Ovary (tissue), 9 donors: Measurements from ENCODE around the gene AVEN. TPM values are rescaled to one million over a fixed set of nuclear protein-coding genes. Genes with fewer than 3 reads are reported as not detected.

Source experiments
- DNase-seq, 5 donors: peaks; one replicate each; pipeline ENCODE4 v3.0.0-alpha.2; 2019 to 2020
- H3K27ac ChIP-seq, 2 donors: fragments of 200-600 bp; one replicate each; pipeline versions ENCODE4 v1.5.1 to v1.8.0; 2019 to 2022
- H3K27me3 ChIP-seq: fragments of 200-600 bp; one replicate; pipeline ENCODE4 v1.8.0; 2022
- H3K36me3 ChIP-seq: fragments of 200-600 bp; sonication (generic); one replicate; pipeline ENCODE4 v1.5.1; 2019
- H3K4me1 ChIP-seq: one replicate; pipeline ENCODE4 v1.8.1; 2013; ENCODE audit warnings: mild to moderate bottlenecking, moderate library complexity; ENCODE audit not compliant: insufficient read depth
- H3K4me3 ChIP-seq: fragments of 200-600 bp; sonication (generic); one replicate; pipeline ENCODE4 v1.5.1; 2017
- H3K9me3 ChIP-seq, 2 donors: fragments of 200-600 bp in 1 of 2; sonication (generic) in 1 of 2; one replicate each; pipeline versions ENCODE4 v1.5.1 to v1.8.1; 2013 to 2019; ENCODE audit warnings: mild to moderate bottlenecking in 1 of 2, moderate library complexity in 1 of 2
- CTCF ChIP-seq, 3 donors: fragments of 450-650 bp in 2 of 3; fragments of 200-600 bp in 1 of 3; IDR thresholded peaks; one replicate each; pipeline versions ENCODE4 v1.5.1 to v1.8.0; 2016 to 2022; ENCODE audit warnings: antibody characterized with exemption in 3 of 3, mild to moderate bottlenecking in 1 of 3
- EP300 ChIP-seq: sonication (generic); formaldehyde crosslinking; IDR thresholded peaks from one replicate; pipeline ENCODE4 v1.6.1; 2017; ENCODE audit warnings: antibody characterized with exemption
- POLR2A ChIP-seq: fragments of 450-650 bp; IDR thresholded peaks from one replicate; pipeline ENCODE4 v1.6.1; 2017; ENCODE audit warnings: antibody characterized with exemption, mild to moderate bottlenecking, moderate library complexity
- WGBS, 3 donors: extraction: QIAGEN DNeasy Blood & Tissue Kit in 1 of 3; methylation state at CpG; one replicate each; pipeline versions ENCODE4 v1.1.5 to v1.1.7; 2013 to 2017; 5-methylcytosine and 5-hydroxymethylcytosine counted together
- intact Hi-C, 4 donors: fragments of 100-400 bp; cut with DNase I; formaldehyde crosslinking; loops; one replicate each; pipeline versions ENCODE4 v1.11.0 to v1.15.1; 2022 to 2023
- polyA plus RNA-seq, 2 donors: library from polyadenylated mRNA; stranded (reverse); fragments of 200-250 nt in 1 of 2; fragments of 350-450 nt in 1 of 2; fragmentation: Illumina TruSeq in 1 of 2; extraction: RNeasy Lipid Tissue Mini Kit (QIAGEN cat#74804) in 1 of 2; gene quantifications; one replicate each; pipeline ENCODE4 v1.2.3, GENCODE V29; 2013 to 2014
- total RNA-seq, 7 donors: library from RNA; depleted of rRNA in 2 of 7; stranded (reverse); fragments of >200 nt in 2 of 7; fragmentation: NEBNext Ultra II Directional in 3 of 7; extraction: Animal tissue kit (Norgen Biotek cat#: 25700) in 3 of 7; gene quantifications; one replicate each; pipeline versions ENCODE4 v1.1.0 to v1.2.4, GENCODE V29; 2016 to 2023
- donor health status: DM: no; HTN: no; CAD: no; lungs with moderate emphysema.
- donor health status: DM: no; HTN: no; CAD: no.
- donor health status: Bipolar disorder and iron deficiency.
- donor health status: DM: yes; HTN: yes; CAD: no.
- donor health status: DM: no; HTN: no; CAD: no.
- donor health status: DM: yes; HTN: yes; CAD: no.

AVEN gene
- total and polyA plus RNA-seq, 9 donors, result 9.0 to 20.9 (median 11.5) TPM

GRCh38 chr15:33852094-33852493 is 186.9 kb downstream of the AVEN start:
- WGBS, 3 donors, result 25 to 50% (median 33%) methylated on average over 1 of the region's 1 CpG
- Histone ChIP-seq H3K4me1 (no peaks in the 10 kb centered on the region), H3K9me3 (no peaks in the 10 kb centered on the region), H3K4me3 (no peak overlapping the region), H3K27ac (no peak overlapping the region), H3K27me3 (no peaks in the 10 kb centered on the region), H3K36me3 (no peaks in the 10 kb centered on the region)
- TF ChIP-seq POLR2A (no peak), EP300 (no peak), CTCF (IDR thresholded peaks at IDR 0.05) (no peak)
- intact Hi-C loops, result no loop called here
- no peak for DNase-seq

GRCh38 chr15:33851079-33851478 is 187.9 kb downstream of the AVEN start:
- WGBS, 3 donors, result 77 to 91% (median 80%) methylated on average over 1 of the region's 1 CpG
- no peak for DNase-seq
- Histone ChIP-seq H3K9me3 (no peaks in the 10 kb centered on the region), H3K27me3 (no peaks in the 10 kb centered on the region), H3K36me3 (no peaks in the 10 kb centered on the region), H3K27ac (no peak overlapping the region), H3K4me3 (no peak overlapping the region), H3K4me1 (no peaks in the 10 kb centered on the region)
- TF ChIP-seq POLR2A (no peak), EP300 (no peak), CTCF (IDR thresholded peaks at IDR 0.05) (no peak)
- intact Hi-C loops, result no loop called here

GRCh38 chr15:33848011-33848410 is 191.0 kb downstream of the AVEN start:
- intact Hi-C loops, result no loop called here
- Histone ChIP-seq H3K36me3 (no peaks in the 10 kb centered on the region), H3K27me3 (no peaks in the 10 kb centered on the region), H3K4me1 (no peaks in the 10 kb centered on the region), H3K4me3 (no peak overlapping the region), H3K27ac (no peak overlapping the region), H3K9me3 (no peaks in the 10 kb centered on the region)
- no peak for TF ChIP-seq CTCF (IDR thresholded peaks at IDR 0.05)
- TF ChIP-seq POLR2A, result no peak
- no peak for TF ChIP-seq EP300
- DNase-seq, result no peak
- 89 to 96% (median 94%) methylated on average over 3 of the region's 3 CpGs for WGBS, 3 donors

DNA sequence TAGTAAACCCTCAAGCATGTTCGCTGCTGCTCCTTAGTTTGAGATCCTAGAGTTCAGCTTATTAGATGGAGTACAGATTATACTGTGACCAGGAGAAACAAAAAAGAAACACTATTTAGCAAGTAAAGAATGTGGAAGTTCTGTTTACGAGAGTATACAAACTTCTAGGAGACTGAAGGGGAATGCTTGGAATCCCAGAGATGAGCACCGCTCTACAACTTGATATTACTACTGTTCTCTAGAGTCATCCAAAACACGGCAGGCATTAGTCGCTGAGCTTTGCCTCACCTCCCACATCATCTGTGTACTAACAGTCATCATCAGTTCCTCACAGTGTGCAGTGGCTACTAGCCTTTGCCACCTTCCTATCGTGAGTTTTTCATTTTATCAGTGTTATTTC is 192.1 kb downstream of the AVEN start:
- Histone ChIP-seq H3K27ac (no peak overlapping the region), H3K27me3 (no peaks in the 10 kb centered on the region), H3K4me3 (no peak overlapping the region), H3K4me1 (no peaks in the 10 kb centered on the region), H3K9me3 (no peaks in the 10 kb centered on the region), H3K36me3 (no peaks in the 10 kb centered on the region)
- TF ChIP-seq EP300 (no peak), POLR2A (no peak), CTCF (IDR thresholded peaks at IDR 0.05) (no peak)
- intact Hi-C loops, result no loop called here
- WGBS, 3 donors, result 40 to 54% (median 40%) methylated on average over 6 of the region's 6 CpGs
- no peak for DNase-seq

DNA sequence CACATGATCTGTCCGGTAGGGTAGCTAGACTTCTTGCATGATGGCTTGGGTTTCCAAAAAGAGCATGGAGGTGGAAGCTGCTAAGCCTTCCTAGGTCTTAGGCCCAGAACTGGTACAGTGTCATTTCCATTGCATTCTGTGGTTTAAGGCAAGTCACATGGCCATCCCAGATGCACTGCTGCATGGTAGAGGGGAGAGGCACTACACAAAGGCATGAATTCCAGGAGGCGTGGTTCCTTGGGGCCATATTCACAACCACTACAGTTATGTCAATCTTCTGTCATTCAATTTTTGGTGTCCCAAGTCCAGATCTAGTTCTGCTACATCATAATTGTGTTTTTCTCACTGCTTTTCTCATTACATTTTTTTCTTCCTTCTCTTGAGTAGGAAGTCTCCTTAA is 192.9 kb downstream of the AVEN start:
- Histone ChIP-seq H3K9me3 (no peaks in the 10 kb centered on the region), H3K4me3 (no peak overlapping the region), H3K4me1 (no peaks in the 10 kb centered on the region), H3K27ac (no peak overlapping the region), H3K36me3 (no peaks in the 10 kb centered on the region), H3K27me3 (no peaks in the 10 kb centered on the region)
- TF ChIP-seq CTCF (IDR thresholded peaks at IDR 0.05) (no peak), EP300 (no peak), POLR2A (no peak)
- no peak for DNase-seq
- WGBS, 3 donors, result 96 to 100% (median 99%) methylated on average over 2 of the region's 2 CpGs
- intact Hi-C loops, result no loop called here
